Epidermal melanocyte (primary cell): ENCODE results near the gene ARID4A.
"Not testable (repeated sequence)": the region's sequence is repeated elsewhere in the genome, so short reads cannot be mapped to it uniquely, and the experiment has no call there.

Source experiments
- DNase-seq: peaks from one replicate; pipeline ENCODE4 v3.0.0; 2011; ENCODE audit warnings: low spot score; ENCODE audit not compliant: insufficient read length

ARID4A gene

DNA sequence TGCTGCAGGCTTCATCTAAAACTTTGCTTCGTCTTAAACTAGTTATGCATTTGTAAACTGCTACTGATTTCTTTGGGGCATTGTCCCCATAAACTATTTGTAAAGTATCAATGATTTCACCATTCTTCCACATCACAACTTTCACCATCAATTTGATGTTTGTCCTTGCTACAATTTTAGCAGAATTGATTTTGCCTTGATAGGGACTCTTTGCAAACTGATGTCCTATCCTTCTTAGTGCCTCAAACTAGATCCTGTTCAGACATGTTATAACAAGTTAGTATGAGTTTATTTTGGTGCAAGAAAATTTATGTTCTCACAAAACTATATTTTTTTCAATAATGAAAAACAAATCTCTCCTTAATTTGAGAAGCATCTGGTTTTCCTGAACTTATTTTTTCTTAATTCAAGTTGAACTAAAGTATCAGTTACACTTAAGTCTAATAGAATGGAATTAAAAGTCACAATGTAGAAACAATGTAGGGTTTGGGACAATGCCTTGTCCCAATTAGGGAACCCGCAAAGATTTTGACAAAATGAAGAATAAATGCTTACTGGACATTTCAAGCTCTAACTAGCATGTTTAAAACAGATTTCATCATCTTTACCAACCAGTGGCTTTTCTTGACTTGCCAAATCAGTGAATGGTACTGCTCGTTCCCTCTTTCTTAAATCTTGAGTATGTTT is 10.1 kb upstream of the ARID4A start:
- DNase-seq: no peak

GRCh38 chr14:58291646-58292045 is 6.7 kb upstream of the ARID4A start:
- DNase-seq: no peak

DNA sequence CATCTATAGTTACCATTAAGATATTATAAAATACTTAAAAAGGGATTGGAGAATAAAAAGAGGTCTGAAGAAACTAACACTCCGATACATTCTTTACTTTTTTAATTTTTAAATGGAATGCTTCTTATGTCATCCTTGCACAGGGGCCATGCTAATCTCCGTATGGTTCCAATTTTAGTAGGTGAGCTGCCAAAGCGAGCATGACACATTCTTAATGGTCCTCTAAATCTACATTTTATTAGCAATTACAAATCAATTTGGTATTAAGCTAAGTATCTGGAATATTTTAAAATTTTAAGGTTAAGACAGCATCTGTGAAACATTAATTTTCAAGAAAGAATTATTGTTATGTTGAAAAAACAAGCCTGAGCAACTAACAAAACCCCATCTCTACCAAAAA is 6.2 kb upstream of the ARID4A start:
- DNase-seq: no peak

GRCh38 chr14:58294201-58294600 is 4.2 kb upstream of the ARID4A start:
- DNase-seq: no peak

DNA sequence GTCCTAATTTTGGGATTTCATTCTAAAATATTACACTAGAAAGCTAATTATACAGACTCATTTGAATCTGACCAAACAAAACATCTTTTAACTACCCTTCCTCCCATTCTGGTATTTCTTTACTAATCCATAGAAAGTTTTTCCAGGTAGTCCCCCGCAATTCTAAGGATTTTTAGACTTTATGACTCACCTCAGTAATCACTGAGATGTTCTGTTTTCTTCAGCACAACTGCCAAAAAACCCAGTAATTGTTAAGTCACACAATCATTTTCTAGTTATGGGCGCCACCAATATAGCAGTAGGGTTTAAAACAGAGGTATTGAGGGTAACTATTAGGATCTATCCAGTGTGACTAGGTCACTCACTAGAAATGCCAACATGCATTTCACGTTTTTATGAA is 1.6 kb upstream of the ARID4A start:
- DNase-seq: no peak

GRCh38 chr14:58297412-58297761 is 968 bp upstream of the ARID4A start:
- DNase-seq: no peak

- peak; percentile 96 for DNase-seq
Measured at GRCh38 chr14:58297762-58298476, 436 bp upstream of the ARID4A start.

- no peak for DNase-seq
Measured at GRCh38 chr14:58299401-58300330, 1.3 kb downstream of the ARID4A start.

DNA sequence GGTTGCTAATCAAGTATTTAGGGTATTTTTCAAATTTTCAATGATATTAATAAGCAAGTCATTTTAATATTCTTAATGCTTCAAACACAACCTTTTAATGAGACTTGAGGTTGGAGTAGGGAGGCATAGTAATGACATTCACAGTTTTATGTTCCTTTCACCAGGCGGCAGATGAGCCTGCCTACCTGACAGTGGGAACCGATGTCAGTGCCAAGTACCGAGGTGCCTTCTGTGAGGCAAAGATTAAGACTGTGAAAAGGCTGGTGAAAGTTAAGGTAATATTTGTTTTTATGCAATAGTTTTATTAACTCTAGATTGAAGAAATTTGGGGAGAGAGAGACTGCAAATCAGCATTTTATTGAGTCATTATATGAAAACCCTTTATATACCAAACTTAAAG is 3.1 kb downstream of the ARID4A start:
- DNase-seq: no peak

- no peak for DNase-seq
Measured at GRCh38 chr14:58305730-58306129, 7.4 kb downstream of the ARID4A start.

DNA sequence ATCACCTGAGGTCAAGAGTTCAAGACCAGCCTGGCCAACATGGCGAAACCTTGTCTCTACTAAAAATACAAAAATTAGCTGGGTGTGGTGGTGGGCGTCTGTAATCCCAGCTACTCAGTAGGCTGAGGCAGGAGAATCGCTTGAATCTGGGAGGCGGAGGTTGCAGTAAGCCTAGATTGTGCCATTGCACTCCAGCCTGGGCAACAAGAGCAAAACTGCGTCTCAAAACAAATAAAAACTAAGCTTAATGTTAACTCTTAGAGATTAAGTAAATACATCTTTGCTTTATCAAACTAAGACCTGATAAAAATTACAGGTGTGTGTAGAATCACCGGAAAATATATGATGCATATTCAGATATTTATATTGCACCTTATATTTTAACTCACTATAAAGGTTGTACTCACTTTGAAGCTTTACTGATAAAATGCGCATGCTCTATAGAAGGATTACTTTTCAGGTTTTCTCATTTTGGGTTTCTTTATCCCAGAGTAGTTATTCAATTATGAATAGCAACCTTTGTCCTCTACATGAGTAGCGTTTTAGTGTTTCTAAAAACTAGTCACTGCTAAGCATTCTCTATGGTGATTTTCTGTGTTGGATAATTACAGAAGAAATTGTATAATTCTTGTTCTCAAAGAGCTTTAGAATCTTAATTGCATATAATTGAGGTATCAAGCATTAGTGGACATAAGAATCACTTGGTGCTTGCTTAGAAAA is 9.4 kb downstream of the ARID4A start:
- no peak for DNase-seq

- no peak for DNase-seq
Measured at GRCh38 chr14:58309086-58309485, 10.7 kb downstream of the ARID4A start.

- no peak for DNase-seq
Measured at GRCh38 chr14:58313699-58314098, 15.3 kb downstream of the ARID4A start.

GRCh38 chr14:58315606-58316005 is 17.3 kb downstream of the ARID4A start:
- no peak for DNase-seq

GRCh38 chr14:58327019-58327418 is 28.7 kb downstream of the ARID4A start:
- no peak for DNase-seq

- peak; percentile 24 for DNase-seq
Measured at GRCh38 chr14:58331111-58331510, 32.8 kb downstream of the ARID4A start.

GRCh38 chr14:58332561-58332960 is 34.2 kb downstream of the ARID4A start:
- no peak for DNase-seq

DNA sequence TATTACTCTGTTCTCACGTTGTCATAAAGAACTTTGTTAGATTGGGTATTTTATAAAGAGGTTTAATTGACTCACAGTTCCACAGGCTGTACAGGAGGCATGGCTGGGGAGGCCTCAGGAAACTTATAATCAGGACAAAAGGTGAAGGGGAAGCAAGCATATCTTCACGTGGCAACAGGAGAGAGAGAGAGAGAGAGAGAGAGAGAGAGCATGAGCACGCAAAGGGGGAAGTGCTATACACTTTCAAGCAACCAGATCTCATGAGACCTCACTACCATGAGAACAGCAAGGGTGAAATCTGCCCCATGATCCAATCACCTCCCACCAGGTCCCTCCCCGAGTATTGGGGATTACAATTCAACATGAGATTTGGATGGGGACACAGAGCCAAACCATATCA is 41.3 kb downstream of the ARID4A start:
- not testable (repeated sequence) for DNase-seq

- DNase-seq: no peak
Measured at GRCh38 chr14:58341152-58341748, 42.9 kb downstream of the ARID4A start.

- not testable (repeated sequence) for DNase-seq
Measured at GRCh38 chr14:58343535-58343934, 45.2 kb downstream of the ARID4A start.
